ENCODE measurements around the gene TOR1AIP1.

DNA sequence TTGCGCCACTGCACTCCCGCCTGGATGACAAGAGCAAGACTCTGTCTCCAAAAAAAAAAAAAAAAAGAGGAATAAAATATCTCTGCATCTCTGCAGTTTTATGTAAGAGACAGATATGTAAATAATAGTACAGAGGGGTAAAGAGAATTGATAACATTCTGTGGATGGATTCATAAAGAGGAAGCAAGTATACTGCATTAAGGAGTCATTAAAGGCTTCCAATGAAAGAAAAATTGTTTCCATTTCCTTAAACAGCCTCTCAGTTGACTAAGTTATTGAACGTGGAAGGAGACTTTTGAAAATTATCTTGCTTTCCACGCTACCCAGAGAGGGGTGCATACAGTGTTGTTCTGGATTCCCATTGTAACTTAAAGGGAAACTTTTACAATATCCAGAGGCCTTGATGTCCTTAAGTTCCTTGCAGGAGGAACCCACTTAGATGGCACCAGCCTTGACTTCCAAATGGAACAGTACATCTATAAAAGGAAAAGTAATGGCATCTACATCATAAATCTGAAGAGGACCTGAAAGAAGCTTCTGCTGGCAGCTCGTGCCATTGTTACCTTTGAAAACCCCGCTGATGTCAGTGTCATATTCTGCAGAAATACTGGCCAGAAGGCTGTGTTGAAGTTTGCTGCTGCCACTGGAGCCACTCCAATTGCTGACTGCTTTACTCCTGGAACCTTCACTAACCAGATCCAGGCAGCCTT lies 86.4 kb downstream of the TOR1AIP1 start:
- TF ChIP-seq, protein P1, sequence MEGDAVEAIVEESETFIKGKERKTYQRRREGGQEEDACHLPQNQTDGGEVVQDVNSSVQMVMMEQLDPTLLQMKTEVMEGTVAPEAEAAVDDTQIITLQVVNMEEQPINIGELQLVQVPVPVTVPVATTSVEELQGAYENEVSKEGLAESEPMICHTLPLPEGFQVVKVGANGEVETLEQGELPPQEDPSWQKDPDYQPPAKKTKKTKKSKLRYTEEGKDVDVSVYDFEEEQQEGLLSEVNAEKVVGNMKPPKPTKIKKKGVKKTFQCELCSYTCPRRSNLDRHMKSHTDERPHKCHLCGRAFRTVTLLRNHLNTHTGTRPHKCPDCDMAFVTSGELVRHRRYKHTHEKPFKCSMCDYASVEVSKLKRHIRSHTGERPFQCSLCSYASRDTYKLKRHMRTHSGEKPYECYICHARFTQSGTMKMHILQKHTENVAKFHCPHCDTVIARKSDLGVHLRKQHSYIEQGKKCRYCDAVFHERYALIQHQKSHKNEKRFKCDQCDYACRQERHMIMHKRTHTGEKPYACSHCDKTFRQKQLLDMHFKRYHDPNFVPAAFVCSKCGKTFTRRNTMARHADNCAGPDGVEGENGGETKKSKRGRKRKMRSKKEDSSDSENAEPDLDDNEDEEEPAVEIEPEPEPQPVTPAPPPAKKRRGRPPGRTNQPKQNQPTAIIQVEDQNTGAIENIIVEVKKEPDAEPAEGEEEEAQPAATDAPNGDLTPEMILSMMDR (conservative IDR thresholded peaks at IDR 0.05), result no peak
- no peak for TF ChIP-seq ZFX (IDR thresholded peaks at IDR 0.05)

Data from C4-2B (cell line).